Activated CD4-positive, alpha-beta T cell treated with anti-CD3 and anti-CD28 coated beads for 4 hours (primary cell): ENCODE measurements around the gene RNF146.
A peak's percentile ranks its signal among the peaks of the same experiment; 100 is the strongest.
"Not testable (repeated sequence)": the region's sequence is repeated elsewhere in the genome, so short reads cannot be mapped to it uniquely, and the experiment has no call there.

Experiments
- DNase-seq, 2 donors: peaks; one replicate each; pipeline ENCODE4 v3.0.0-alpha.2; 2020

Gene RNF146

GRCh38 chr6:127289934-127290333 lies 23.3 kb downstream of the RNF146 start:
- no peak for DNase-seq

DNA sequence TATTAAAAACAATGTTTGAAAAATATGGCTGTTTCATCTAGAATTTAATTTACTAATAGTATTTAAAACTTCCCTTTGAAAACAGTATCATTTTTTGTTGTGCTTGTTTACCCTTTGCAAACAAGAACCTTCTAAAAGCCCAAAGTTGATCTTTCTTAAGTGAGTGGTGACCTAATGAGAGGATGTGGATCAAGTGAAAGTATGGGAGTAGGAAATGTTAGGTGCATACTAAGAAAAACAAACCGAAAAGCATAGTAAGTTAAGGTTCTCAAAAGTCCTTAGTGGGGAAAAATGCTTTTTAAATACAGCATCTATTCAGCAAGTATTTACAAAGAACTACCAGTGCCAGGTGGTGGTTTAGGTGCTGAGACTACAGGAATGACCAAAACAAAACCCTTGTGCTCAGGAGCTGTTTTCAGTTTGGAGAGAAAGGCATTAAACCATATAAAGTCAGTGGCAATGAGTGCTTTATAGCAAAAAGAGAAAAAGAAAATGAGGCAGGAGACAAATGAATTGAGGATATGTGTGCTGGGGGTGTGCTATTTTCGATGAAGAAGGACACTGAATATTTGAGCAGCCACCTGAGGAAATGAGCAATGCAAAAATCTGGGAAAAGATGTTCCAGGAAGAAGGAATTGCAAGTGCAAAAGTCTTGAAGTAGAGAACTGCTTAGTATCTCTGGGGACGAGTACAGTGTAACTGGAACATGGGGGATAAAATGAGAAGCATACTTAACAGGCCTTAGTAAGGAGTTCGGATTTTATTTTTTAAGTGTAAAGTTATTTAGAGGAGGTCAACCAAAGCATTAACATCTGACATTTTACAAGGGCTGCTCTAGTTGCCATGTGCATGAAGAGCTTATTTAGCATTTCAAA lies 24.0 kb downstream of the RNF146 start:
- no peak for DNase-seq

GRCh38 chr6:127291495-127291894 lies 24.8 kb downstream of the RNF146 start:
- no peak for DNase-seq

DNA sequence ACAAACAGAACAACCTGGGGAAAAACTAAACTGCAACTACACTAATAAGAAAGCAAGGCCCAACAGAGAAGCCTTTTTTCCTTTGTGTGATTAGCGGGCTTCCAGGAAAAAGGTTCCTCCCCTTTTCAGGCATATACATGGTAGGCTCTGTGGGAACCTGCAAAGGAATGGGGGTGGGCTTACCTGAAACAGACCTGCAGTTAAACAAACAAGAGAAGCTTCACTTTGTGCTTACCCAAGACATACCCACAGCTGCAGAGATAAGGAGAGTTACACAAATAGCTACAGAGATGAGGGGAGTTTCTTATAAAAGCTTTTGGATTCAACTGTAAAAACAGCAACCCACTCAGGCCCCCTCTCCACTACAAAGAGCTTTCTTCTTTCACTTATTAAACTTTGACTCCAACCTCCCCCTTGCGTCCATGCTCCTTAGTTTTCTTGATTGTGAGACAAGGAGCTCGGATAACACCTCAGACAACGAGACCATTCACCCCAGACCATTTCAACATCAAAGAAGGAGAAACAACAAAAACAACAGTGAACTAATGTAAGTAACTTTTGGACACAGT lies 30.9 kb downstream of the RNF146 start:
- DNase-seq, result no peak

- no peak for DNase-seq
These were observed 31.8 kb downstream of the RNF146 start for GRCh38 chr6:127298475-127298874.

GRCh38 chr6:127299522-127300240 lies 33.0 kb downstream of the RNF146 start:
- no peak for DNase-seq

GRCh38 chr6:127300411-127300810 lies 33.7 kb downstream of the RNF146 start:
- DNase-seq, result no peak

GRCh38 chr6:127301199-127301700 lies 34.6 kb downstream of the RNF146 start:
- DNase-seq, result no peak

- DNase-seq, result peak; percentile 18 to 63
These were observed 36.3 kb downstream of the RNF146 start for GRCh38 chr6:127302728-127303660.

GRCh38 chr6:127303917-127304316 lies 37.3 kb downstream of the RNF146 start:
- DNase-seq, result no peak

GRCh38 chr6:127305741-127306140 lies 39.1 kb downstream of the RNF146 start:
- DNase-seq, result no peak

DNA sequence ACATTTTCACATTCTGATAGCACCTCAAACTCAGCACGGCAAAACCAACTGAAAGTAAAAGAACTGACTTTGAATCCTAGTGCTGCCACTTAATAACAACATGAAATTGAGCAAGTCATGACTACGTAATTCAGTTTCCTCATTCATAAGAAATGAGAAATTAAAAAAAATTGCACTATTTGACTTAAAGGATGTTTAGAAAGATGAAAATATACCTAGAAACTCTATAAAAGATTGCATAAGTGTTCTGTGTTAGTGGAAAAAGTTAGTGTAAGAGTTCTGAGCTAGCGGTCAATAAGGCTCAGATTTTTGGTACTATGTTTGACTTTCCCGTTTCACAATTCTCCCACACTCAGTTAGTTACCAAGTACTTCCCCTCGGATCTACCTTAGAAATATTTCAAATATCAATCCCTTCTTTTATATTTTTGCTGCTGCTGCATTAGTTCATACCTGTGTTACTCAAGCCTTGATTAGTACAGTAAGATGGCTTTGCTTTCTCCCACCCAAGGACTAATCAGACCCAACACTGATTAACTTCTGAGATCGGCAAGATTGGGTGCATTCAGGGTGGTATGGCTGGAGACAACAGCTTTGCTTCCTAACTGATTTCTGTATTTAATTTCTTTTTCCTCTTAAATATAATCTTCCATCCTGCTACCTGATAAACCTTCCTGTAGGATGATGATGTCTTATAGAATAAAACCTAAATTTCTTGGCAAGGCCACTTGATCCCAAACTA lies 50.9 kb downstream of the RNF146 start:
- DNase-seq, result no peak

DNA sequence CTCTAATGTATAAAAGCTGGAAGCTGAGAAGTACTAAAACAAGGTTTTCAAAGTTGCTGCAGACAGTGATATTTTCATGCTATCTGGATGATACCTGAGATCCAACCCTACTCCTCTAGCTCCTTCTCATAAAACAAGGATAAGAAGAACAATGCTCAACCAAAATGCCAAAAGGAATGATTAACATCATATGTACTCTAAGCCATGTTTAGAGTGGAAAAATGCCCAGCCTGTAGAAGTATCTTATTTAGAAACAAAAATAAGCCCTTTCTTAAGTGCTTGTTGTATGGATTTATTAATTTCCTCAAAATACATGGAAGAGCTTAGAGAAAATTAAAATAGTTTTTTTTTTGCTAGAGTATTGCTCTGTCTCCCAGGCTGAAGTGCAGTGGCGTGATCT lies 53.0 kb downstream of the RNF146 start:
- DNase-seq, result no peak

GRCh38 chr6:127328043-127328609 lies 61.5 kb downstream of the RNF146 start:
- DNase-seq, result no peak

DNA sequence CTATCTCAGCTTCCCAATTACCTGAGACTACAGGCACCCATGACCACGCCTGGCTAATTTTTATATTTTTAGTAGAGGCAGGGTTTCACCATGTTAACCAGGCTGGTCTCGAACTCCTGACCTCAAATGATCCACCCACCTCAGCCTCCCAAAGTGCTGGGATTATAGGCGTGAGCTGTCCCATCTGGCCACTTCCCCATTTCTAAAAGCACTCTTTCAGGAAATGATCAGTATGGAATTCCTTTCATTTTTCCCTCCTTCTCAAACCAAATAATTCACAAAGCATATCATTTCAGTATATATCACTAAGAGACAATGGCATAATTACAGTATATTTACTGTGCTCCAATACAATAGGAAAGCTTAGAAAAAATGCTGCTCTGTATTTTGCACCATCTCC lies 64.6 kb downstream of the RNF146 start:
- DNase-seq, result not testable (repeated sequence)

DNA sequence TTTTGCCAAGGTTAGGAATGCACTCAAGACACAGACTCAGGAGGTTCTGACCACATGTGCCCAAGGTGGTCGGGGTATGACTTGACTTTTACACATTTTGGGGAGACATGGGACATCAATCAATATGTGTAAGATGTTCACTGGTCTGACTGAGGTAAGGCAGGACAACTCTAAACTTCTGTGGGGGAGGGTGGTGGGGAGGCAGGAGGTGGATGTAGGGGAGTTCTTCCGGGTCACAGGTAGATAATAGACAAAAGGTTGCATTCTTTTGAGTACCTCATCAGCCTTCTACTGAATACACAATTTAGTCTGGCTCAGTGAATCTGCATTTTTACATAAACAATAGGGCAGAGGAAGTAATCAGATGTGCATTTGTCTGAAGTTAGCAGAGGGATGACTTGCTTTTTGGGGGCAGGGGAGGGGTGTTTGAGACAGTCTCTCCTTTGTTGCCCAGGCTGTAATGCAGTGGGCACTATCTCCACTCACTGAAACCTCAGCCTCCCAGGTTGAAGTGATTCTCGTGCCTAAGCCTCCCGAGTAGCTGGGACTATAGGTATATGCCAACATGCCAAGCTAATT lies 65.8 kb downstream of the RNF146 start:
- no peak for DNase-seq
